Frontal cortex (tissue), 4 donors: ENCODE measurements around the gene IL1RN. TPM values are rescaled to one million over a fixed set of nuclear protein-coding genes. Genes with fewer than 3 reads are reported as not detected.

Experiments
- DNase-seq, 2 donors: peaks; one replicate each; pipeline ENCODE4 v3.0.0; 2012; ENCODE audit warnings: low spot score in 2 of 2
- FAIRE-seq: peaks from 2 replicates; lab custom pipeline; 2012; peaks lifted over from hg19 to GRCh38; lab: Jason Lieb, UNC
- total RNA-seq: library from RNA; depleted of rRNA; stranded (reverse); fragments of >200 nt; gene quantifications from one replicate; pipeline ENCODE4 v1.2.3, GENCODE V29; 2014
- donor health status: control.
- donor health status: control.
- donor health status: control.

The IL1RN gene
- total RNA-seq, 1 donor from 2014 or later, result not detected

DNA sequence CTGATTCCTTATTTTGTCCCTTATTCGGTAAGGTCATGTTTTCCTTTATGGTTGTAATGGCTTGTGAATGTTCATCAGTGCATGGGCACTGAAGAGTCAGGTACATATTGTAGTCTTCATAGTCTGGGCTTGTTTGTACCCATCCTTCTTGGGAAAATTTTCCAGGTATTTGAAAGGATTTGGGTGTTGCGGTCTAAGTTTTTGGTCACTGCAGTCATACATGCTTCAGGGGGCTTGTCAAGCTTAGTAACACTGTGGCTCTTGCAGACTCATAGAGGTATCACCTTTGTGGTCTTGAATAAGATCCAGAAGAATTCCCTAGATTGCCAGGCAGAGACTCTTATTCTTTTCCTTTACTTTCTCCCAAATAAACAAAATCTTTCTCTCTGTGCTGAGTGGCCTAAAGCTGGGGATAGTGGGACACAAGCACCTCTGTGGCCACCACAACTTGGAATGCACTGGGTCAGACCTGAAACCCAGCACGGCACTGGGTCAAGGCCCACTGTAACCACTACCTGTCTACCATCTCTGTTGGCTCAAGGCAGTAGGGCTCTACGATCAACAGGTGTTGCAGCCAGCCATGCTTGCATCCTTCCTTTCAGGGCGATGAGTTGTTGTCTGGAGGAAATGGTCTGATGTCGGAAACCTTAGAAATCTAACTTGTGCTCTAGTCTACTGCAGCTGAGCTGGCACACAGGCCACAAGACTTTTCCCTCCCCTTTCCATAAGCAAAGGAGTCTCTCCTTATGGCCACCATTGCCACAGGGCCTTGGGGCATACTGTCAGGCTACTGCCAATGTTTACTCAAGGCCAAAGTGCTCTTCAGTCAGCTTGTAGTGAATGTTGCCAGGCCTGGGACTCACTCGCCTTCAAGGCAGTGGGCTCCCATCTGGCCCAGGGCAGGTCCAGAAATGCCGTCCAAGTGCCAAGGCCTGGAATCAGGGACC lies 21.5 kb downstream of the IL1RN start:
- DNase-seq, result no peak
- FAIRE-seq, result no peak

DNA sequence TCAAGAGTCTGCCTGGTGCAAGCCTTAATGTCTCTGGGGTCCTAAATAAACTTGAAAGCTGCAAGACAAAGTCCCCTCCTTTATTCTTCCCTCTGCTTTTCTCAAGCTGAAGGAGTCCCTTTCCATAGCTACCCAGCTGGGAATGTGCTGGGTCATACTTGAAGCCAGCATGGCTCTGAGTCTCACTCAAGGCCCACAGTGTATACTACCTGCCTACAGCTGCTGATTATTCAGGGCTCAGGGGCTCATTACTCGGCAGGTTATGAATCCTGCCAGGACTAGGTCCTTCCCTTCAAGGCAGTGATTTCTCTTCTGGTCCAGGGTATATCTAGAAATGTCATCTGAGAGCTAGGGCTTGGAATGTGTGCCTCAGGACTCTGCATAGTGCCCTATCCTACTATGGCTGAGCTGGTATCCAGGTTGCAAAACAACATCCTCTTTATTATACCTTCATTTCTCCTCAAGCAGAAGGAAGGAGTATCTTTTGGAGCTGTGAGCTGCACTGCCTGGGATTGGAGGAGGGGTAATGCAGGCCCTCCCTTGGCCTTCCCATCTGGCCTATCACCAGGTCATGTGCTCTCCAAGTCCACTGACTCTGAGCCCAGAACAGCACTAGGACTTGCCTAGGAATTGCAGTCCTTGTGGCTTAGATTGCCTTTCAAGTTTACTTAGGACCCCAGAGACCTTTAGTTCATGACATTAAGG lies 22.3 kb downstream of the IL1RN start:
- FAIRE-seq, result no peak
- no peak for DNase-seq

DNA sequence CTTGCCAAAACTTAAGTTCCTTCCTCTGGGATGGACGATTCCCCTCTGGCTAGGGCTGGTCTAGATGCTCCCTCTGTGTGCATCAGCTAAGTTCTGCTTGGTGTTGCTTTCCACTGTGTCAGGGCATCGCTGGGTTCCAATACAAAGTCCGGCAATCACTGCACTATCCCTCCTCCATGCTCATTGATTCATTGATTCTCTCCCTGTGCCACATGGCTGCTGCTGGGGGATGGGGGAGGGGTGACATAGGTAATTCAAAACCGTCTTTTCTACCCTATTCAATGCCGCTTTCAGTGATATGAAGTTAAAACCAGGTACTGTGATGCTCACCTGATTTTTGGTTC lies 22.8 kb downstream of the IL1RN start:
- no peak for DNase-seq
- FAIRE-seq, result no peak

DNA sequence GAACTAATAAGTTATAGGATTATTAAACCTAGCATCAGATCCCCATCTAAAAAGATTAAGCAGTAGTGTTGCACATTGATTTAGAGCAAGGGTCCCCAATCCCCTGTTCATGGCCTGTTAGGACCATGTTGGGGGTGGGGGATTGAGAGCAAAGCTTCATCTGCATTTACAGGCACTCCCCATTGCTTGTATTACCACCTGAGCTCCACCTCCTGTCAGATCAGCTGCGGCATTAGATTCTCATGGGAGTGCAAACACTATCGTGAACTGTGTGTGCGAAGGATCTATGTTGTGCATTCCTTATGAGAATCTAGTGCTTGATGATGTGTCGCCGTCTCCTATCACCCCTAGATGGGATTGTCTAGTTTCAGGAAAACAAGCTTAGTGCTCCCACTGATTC lies 27.9 kb downstream of the IL1RN start:
- DNase-seq (no peak), FAIRE-seq (no peak)

DNA sequence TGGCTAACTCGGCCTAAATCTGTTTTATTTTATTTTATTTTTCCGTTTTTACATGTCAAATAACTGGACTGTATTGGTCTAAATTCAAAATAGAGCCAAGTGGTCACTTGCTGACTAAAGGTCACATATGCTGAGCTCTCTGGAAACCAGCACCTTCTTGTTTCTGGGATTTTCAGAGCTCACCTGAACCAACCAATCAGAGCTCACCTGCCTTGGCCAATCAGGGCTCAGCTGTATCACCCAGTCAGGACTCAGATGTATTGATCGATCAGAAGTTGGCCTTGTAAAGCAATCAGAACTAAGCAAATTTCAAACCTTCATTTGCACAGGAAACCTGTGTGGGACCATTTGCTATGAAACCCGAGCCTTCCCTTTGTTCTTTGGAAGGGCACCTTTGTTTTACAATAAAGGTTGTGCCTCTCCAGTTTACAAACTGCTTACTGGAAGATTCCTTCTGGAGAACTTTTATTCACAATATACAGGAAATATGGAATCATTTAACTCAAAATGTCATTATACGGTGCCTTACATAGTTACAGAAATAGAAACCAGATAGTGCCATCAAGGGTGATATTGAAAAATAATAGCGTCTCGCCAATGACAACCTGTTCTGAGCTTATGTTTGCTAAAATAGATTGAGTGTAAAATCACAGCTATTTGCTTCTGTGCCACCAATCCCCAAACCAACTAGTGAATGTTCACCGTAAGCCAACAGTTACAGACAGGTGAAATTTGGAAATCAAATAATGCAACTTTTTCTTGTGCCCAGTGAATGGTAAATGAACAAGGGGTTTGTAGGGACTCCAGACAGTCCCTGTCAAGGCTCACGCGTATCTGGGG lies 29.1 kb downstream of the IL1RN start:
- no peak for DNase-seq
- FAIRE-seq, result no peak

DNA sequence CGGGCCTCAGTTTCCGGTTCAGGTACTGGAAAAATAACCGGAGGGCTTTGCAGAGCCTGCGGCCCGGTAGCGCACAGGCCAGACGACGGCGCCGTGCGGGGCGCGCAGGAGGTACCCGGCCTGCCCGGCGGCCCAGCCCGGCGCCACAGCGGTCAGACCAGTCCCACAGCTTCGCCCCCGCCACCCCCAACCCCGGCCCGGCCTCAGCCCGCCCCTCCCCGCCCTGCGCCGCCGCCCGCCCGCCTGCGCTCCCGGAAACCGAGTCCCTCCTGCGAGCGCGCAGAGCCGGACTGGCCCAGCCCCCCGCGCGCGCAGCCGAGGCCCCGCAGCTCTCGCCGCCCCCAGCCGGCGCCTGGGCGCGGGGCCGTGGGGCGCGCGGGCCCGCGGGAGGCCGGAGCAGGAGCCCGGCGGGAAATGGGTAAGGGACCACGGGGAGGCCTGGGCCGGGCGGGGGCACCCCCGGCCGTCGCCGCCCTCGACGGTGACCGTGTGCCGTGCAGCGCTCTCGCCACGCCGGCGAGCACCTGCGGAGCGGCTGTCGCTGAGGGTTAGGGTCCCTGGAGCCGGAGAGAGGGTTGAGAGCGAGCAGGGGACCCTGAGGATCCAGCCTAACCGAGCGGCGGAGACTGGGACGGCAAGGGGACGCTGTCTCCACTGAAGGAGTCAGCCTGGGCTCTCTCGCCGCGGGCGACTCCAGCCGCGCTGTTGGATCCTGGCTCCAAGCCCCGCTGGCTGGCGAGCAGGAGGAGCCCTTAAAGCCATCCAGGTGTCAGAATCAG lies 29.9 kb downstream of the IL1RN start:
- DNase-seq (peak; percentile 50 to 58), FAIRE-seq (no peak)

DNA sequence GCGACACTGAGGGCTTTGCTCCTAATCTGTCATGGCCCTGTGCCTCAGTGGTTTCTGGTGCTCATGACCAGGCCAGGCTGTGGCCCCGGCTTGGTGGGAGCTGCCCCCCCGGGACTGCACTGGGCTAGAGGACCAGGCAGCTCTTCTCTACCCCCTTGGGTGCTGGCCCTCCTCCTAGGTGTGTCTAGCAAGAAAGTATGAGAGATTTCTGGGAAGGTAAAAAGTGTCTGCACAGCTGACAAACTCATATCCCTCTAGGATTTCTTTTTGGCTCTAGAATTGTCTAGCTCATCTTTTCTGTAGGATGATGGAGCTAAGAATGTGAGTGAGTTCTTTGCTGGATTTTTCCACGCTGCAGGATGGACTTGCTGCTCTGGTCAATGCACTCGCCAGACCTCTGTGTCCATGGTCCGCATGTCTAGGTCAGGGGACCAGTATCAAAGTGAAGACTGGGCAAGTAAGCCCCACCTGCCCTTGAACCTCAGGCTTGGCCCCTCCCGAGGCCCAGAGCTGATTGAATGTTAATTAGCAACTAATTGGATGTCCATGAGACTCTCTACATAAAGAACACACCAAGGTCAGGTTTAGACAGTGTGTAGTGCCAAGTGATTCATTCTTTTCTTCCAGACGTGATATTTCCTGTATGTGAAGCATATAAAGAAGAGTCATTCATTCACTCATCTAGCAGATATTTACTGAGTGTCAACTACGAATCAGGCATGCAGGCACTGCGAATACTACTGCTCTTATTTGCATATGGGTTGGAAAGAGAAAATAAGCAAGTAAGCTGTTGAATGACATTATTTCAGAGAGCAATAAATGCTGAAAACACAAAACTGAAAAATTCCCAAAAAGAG lies 30.7 kb downstream of the IL1RN start:
- no peak for DNase-seq
- FAIRE-seq, result no peak

DNA sequence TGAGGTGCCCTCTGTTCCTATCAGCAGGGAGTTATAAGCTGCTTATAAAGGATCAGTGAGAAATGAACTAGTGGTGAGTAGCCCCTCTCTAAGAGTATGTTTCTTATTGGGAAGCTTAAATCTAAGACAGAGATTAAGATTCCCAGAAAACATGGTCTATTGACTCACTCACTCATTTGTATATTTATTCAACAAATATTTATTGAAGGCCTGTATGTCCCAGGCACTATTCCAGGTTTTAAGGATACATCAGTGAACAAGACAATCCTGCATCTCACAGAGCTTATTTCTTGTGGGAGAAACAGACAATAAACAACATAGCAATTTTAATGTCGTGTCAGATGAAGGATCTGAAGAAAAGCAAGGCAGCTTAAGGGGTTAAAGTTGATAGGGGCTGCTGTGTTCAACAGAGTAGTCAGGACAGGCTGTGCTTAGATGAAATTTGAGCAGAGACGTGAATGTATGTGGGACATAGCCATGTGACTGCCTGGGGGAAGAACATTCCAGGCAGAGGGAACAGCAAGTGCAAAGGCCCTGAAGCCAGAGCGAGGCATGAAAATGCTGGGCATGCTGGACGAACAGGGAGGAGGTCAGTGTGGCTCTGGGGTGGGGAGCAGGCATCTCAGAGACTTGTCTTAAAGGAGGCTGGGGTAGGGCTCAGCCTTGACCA lies 31.6 kb downstream of the IL1RN start:
- FAIRE-seq, result no peak
- no peak for DNase-seq

DNA sequence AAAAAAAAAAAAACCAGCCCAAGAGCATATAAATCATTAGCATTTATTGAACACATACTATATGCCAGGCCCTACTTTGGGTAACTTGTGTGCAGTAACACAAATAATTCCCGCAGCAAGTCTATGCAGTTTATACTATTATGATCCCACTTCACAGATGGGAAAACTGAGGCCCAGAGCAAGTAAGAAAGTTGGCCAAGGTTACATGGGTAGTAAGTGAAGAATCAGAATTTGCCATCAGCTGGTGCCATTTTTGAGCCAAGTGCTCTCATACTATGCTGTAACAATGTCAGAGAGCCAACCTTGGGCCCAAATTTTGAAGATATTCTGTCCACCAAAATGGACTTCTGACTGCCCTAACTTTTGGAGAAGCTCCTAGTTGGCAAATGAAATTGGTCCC lies 32.9 kb downstream of the IL1RN start:
- DNase-seq (no peak), FAIRE-seq (no peak)

DNA sequence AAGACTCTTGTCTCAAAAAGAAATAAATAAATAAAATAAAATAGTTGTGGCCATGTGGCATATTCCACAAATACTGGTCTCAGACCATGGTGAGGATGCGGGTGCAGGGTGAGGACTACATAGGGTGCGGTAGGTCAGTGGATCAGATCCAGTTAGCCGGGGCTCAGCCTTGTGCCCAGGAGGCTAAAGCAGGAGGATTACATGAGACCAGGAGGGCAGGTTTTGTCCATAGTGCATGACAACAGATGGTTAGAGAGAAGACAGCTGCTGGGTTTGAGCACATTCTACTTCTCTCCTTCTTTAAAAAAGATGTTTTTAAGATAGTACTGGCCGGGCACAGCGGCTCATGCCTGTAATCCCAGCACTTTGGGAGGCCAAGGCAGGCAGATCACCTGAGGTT lies 33.6 kb downstream of the IL1RN start:
- DNase-seq (no peak), FAIRE-seq (no peak)

DNA sequence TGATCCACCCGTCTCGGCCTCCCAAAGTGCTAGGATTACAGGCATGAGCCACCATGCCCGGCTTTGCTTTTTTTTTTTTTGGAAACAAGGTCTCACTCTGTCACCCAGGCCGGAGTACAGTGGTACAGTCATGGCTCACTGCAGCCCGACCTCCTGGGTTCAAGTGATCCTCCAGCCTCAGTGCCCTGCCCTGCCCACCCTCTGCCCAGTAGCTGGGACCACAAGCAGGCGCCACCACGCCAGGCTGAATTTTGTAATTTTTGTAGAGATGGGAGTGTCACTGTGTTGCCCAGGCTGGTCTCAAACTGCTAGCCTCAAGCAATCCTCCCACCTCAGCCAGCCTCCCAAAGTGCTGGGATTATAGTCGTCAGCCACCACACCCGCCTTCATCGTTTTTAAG lies 34.8 kb downstream of the IL1RN start:
- DNase-seq, result no peak

DNA sequence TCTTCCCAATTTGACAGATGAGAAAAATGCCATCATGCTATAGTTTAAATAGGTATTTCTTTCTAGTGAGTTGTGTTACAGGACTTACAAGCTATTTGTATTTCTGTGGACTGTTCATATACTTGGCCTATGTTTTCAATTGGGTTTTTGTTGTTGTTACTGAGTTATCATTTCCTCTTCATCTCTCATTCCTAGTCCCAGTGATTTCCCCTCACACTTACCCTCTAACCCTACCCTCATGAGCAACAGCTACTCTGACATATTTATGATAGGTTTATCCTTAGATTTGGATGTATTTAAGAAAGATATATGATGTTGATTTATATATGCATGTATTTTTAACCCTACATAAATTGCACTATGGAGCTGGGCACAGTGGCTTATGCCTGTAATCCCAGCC lies 35.5 kb downstream of the IL1RN start:
- DNase-seq (no peak), FAIRE-seq (no peak)

More for the DNA sequence above, 34.8 kb downstream of the IL1RN start:
- no peak for FAIRE-seq

DNA sequence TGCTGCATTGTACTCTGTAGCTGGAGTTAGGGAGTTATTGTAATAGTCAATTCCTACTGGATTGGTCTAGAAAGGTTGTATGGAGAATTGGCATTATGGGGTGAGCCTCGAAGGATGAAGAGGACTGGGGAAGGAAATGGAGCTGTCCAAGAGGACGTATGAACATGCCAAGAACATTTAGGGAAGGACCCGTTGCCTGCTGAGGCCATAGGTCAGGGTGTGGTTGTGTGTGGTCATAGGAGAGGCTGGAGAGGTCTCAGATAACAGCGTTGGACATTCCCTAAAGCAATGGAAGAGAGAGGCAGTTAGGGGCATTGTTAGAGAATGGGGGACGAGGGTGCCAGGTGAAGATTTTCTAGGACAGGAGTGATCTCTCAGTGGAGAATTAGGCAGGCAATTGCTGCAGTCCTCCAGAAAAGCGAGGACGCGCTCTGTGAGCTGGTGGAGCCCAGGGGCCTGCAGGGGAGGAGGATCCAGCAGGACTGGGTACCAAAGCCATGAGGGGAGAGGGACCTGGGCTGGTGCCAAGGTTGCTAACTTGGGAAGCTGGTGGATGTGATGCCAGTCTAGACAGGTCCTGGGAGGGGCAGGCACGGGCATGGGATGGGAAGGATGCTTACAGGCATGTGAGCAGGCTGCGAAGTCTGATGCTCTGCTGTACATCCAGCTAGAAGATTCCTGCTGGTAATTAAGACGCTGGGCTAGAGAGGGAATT lies 37.0 kb downstream of the IL1RN start:
- FAIRE-seq (no peak), DNase-seq (no peak)

DNA sequence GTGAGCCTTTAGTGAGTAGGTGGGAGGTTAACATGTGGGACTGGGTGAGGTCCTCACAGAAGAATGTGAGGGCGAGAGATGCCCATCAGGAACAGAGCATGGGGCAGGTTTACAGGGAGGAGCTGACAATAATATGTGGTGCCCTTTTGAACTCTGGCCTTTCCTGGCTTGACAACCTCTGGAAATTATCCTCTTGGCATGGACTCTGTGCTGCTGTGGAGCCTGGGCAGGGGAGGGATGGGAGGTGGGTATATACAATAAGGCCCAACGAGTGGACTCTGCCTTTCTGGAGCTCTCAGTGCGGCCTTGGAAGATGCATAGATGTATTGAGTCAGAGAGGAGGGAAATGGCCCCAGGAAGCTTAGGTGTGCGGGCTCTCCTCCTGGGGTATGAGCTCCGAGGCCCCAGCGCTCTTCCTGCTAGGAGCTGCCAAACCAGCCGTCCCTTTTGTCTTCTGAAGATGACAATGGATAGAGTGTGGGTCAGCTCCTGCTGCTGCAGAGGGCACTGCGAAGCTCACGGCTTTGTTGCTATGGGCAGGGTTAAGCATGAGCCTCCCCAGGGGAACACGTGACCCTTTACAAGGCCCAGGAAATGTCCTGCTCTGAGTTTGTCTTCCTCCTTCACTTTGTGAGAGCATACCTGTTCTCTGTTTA lies 37.7 kb downstream of the IL1RN start:
- DNase-seq (no peak), FAIRE-seq (no peak)

DNA sequence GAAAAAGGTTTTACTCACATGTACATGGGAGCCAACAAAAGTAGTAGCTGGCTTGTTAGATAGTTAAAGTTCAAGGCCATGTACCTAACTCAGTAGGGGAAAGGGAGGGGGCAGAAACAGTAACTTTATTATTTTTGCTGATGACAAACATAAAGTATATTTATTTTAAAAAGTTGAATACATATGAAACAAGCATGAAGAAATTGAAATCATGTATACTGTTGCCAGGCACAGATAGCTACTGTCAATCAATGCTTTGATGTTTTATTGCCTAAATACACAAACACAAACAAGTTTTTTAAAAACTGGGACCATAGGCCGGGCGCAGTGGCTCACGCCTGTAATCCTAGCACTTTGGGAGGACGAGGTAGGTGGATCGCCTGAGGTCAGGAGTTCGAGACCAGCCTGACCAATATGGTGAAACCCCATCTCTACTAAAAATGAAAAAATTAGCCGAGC lies 38.8 kb downstream of the IL1RN start:
- no peak for DNase-seq
- FAIRE-seq, result no peak

DNA sequence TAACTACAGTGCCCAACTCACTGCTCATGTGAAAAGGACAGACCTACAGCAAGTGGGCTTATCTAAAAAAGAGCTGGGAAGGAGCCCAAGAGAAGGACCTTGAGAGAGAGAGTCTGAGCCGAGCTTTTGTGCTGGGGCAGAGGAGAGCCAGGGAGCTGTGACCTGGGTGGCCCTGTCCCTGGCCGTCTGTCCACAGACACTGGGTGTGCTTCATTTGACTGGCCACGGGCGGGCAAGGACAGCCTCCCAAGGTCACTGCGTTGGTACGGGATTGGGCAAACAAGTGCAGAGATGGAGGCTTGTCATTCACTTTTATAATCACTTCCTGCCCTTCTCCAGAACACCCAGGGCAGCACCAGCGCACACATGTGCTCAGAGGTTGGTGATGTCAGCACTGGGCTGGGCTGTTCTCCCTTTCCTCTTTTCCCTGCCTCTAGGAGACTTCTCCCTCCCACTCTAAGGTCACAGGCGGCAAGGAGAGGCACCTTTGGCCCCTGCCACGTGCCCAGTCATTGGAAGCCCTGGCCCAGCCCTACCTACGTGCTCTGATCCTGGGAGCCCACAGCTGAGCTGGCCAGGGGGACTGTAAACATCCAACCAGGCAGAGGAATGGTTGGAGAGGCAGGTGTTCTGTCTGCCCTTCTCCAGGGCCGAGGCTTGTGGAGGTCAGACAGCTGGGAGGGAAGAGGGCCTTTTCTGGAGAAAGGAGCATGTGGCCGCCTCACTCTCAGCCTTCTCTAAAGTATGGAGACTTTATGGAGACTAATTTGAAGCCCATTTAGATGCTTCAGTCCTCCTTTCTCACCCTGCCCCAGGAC lies 39.9 kb downstream of the IL1RN start:
- no peak for FAIRE-seq
- DNase-seq, result no peak
